GOT3 (cell line): Measurements from ENCODE around the gene MAP3K13.
"Not testable (repeated sequence)": the region's sequence is repeated elsewhere in the genome, so short reads cannot be mapped to it uniquely, and the experiment has no call there.

Experiments
- DNase-seq: peaks from one replicate; lab custom pipeline; 2025; ENCODE audit warnings: mixed read lengths; lab: John Stamatoyannopoulos, UW

MAP3K13 gene

DNA sequence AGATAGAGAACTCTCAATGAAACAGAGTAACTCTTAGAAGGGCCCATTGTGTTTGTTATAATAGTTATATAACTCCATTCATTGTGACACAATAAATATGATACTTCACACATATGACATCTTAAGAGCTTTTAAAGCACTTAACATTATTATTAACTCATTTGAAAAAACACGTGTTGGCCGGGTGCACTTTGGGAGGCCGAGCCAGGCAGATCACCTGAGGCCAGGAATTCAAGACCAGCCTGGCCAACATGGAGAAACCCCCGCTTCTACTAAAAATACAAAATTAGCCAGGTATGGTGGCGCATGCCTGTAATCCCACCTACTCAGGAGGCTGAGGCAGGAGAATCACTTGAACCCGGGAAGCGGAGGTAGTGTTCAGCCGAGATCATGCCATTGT is 88.5 kb downstream of the MAP3K13 start:
- not testable (repeated sequence) for DNase-seq

DNA sequence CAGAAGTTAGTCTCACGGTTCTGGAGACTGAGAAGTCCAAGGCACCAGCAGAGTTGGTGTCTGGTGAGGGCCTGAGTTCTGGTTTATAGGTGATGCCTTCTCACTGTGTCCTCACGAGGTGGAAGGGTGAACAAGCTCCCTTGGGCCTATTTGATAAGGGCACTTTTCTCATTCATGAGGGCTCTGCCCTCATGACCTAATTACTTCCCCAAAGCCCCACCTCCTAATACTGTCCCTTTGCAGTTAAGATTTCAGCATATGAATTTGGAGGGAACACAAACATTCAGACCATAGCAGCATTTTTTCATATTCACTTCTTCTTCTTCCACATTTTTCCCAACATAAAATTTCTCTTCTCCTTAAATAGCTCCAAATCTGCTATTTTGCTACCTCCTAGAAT is 94.4 kb downstream of the MAP3K13 start:
- no peak for DNase-seq

DNA sequence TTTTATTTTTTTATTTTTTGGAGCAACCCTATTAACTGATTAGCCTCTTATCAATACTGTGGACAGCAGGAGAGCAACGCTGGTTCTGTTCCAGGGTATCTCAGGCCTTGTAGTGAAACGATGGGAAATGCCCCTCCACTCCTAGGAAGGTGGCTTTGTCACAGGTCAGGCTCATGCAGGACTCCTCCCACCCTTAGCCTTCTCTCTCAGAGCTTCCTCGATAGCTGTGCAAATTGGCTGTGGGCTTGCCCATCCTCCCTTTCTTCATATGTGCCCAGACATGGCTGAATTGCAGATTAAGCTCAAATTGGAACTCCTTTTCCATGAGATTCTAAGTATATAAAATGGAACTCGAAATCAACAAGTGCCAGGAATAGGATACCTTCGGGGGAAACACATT is 97.4 kb downstream of the MAP3K13 start:
- DNase-seq = no peak

DNA sequence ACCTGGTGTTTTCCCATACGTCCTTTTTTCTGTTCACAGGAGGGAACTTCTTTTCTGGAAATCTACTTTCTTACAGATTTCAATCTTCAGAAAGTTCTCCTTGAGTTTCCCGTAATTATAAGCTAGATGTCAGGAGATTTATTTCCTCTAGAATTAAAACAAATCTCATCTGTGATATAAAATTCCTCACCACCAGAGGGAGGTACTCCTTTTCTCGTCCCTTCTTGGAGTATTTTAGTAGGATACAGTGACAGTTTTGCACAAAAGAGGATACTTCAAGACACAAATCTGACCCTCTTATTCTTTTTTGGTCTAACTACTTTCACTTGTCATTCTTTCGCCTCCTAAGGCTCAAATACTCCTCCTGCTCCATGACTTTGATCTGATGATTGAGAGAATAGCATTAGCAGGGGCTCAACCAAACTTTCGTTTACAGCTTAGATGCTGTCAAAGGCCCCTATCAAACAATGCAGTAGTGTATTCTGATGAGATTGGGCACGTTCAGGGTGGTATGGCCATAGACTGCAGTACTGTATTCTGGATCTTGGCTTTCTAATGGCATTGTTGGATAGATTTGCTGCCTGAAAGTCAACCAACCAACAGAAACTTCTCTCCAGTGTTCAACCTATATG is 97.9 kb downstream of the MAP3K13 start:
- DNase-seq = no peak

DNA sequence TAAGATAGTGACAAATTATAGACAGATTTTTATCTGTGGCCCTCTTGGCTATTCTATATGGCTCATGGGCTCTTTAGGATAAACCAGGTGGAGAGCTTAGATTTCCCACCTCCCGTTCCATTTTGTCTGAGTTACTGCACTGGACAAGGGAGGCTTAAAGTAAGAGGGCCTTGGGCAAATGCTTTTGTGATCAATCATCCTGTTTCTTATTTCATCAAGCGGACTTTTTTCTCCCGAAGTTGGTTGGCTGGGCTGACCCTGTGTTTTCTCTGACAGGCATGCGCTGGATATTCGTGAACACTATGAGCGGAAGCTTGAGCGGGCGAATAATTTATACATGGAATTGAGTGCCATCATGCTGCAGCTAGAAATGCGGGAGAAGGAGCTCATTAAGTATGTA is 102.5 kb downstream of the MAP3K13 start:
- no peak for DNase-seq

DNA sequence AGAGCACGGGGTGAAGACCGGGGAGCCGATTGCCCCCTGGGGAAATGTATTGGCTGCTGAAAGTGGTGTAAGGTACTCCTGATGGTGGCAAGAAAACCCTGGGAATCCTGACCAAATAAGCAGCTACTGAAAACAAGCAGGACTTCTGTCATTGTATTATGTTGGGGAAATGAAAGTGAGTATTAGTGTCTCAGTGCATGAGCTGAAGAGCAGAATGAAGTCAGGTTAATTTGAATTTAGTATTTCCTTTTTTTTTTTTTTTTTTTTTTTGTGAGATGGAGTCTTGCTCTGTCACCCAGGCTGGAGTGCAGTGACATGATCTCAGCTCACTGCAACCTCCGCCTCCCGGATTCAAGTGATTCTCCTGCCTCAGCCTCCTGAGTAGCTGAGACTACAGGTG is 103.2 kb downstream of the MAP3K13 start:
- DNase-seq = not testable (repeated sequence)

DNA sequence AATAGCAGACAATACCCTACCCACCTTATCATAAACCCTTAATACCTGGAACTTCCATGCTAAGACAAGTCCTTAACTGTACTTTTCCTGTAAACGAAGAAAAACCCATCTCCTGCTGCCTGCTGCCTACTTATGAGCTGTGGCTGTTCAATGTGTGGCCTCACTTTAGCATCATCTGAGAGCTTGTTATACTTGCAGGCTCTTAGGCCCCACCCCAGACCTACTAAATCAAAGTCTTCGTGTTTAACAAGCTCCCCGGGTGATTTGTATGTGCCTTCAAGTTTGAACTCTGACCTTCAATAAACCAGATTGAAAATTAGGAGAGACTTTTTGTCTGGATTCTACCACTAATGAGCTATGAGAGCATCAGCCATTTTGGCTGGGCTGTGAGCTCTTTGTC is 106.6 kb downstream of the MAP3K13 start:
- DNase-seq = no peak

DNA sequence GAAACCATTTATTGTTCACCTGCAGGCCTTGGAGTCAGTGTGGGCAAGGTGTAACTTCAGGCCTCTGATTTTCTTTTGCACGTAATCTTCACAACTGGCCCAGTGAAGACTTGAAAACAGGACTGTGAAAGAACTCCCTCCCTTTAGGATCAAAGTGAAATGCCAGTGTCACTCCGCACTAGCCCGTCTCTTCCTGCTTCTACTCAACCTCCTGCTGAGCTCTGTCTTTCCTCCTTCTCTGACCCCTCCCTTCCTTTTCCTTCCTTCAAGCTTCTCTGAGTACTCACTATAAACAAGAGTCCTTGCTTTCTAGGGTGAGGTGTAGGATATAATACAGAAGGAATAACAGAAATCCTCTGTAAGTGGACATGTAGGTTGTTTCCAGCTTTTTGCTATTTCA is 107.4 kb downstream of the MAP3K13 start:
- DNase-seq = no peak

DNA sequence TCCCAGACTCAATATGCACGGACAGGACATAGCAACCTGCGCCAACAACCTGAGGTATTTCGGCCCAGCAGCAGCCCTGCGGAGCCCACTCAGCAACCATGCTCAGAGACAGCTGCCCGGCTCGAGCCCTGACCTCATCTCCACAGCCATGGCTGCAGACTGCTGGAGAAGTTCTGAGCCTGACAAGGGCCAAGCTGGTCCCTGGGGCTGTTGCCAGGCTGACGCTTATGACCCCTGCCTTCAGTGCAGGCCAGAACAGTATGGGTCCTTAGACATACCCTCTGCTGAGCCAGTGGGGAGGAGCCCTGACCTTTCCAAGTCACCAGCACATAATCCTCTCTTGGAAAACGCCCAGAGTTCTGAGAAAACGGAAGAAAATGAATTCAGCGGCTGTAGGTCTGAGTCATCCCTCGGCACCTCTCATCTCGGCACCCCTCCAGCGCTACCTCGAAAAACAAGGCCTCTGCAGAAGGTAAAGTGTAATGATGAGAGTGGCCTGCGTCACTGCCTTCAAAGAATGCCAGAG is 110.4 kb downstream of the MAP3K13 start:
- DNase-seq = no peak

DNA sequence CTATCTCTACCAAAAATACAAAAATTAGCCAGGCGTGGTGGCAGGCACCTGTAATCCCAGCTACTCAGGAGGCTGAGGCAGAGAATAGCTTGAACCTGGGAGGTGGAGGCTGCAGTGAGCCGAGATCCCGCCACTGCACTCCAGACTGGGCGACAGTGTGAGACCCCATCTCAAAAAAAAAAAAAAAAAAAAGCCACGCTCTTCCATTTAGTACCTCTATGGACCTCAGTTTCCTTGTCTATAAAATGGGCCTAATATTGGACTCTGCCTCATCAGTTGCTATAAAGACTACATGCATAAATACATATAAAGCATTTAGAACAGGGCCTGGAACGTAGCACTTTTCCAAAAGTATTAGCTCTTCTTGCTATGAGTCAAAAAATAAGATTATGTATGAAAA is 112.0 kb downstream of the MAP3K13 start:
- not testable (repeated sequence) for DNase-seq

DNA sequence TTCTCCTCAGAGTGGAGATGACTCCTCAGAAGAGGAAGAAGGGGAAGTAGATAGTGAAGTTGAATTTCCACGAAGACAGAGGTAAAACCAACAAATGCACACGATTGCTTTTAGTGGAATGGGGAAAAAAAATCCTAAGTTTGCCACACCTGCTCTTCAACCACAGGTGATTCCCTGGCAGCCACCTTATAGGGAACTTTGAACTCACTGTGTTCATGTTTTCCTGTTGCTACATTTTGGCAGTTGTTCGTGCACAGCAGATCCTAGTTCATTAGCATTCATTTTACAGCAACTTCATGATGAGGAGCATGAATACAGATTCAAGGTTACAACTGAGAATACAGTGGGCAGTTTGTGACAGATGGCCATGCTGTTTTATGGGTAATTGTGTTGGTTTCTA is 114.4 kb downstream of the MAP3K13 start:
- DNase-seq = no peak

DNA sequence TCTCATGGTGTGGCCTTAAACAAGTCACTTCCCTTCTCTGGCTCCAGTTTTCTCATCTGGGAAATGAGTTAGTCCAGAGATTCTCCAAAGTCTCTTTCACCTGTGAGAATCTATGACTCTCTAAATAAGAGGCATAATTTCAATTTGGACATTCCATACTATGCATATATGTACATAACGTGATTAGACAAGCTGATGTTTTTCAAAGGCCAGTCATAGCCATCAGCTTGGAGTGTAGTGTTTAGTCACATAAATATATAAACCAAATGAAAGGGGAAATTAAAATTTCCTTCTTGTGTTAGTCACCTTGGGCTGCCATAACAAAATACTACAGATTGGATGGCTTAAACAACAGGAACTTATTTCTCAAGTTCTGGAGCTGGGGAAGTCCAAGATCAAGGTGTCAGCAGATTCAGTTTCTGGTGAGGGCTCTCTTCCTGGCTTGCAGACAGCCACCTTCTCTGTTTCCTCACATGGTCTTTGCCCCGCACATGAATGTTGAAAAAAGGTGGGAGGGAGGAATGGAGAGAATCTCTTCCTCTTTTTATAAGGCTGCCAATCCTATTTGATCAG is 116.5 kb downstream of the MAP3K13 start:
- no peak for DNase-seq

DNA sequence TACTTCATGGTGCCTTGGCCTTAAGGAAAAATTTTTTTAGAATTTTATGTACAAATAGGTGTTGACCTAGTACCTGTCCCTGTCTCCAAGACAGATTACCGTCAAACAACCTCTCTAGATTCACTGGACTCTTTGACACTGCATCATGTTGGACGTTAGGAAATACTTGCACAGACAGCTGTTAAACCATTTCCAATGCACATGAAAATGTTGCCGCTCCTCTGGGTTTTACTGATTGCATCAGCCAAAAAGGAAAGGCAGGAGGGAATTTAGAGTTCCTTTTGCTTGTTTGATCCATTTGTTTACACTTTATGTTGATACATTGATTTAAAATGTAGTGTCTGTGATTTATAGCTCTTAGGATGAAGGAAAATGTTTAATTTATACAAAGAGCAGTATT is 121.4 kb downstream of the MAP3K13 start:
- no peak for DNase-seq

DNA sequence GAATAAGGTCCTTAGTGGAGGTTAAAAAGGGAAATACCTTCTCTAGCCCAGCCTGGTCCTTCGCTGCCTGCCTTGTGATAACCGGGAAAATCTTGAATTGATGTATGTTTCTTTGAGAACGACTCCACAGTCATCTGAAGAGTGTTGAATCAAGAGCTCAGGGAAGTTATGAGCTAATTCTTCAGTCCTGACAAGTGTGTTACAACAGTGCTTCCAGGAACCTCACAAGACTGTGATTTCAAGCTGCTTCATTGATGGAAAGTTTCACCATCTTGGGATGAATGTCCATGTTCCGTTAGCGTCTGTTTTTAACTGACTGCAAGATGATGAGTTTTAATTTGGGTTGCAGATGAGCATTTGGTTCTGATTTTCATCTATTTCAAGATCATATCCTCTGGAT is 123.5 kb downstream of the MAP3K13 start:
- DNase-seq = no peak

DNA sequence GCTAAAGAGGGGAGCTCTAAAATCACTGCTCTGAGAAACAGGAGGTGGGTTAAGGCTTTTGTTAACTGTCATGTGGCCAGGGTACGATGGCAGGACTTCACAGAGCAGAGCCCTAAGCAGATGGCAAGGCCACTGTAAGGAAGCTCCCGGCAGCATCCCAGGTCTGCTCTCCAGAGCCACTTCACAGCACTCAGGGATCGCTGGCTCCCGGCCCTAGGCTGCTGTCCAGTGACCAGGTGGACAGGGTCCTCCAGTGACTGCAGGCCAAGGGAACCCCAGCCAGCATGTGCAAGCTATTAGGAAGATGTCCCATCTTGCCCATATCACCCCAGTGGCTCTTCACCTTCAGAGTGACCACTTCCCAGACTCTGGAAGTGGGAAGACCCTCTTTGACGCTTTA is 125.5 kb downstream of the MAP3K13 start:
- DNase-seq = no peak

DNA sequence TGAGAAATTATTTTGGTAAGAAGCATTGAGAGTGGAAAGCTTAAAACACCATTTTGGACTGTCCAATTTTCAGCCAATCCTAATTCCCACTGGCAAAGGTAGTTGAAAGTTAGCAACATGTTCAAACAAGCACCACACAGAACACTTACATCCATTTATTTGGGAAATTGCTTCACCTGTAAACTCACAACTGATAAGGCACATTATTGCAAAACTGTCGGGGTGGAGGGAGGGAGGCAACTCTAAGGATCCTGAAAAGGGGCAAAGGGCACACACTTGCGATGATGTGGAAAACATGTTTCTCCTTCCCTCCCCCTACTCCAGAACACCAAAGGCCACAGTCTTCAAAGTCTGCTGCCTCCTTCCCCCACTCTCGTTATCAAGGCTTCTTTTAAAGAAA is 126.5 kb downstream of the MAP3K13 start:
- DNase-seq = no peak

DNA sequence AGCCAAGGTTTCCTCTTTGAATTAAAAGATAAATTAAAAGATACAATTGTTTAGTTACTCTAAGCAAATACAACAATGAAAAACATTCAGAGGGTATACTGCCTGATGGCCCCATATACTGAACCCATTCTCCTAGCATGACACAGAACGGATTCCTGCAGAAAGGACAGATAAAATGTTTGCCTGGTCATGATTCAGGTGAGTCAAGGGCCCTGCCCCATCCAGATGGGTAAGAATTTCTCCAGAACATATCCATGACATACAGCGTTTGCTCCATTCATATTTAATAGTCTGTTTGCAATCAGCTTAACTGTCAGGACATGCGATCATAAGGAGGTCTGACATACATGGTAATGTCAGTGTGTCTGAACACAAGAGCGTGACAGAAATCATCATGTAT is 127.3 kb downstream of the MAP3K13 start:
- no peak for DNase-seq

DNA sequence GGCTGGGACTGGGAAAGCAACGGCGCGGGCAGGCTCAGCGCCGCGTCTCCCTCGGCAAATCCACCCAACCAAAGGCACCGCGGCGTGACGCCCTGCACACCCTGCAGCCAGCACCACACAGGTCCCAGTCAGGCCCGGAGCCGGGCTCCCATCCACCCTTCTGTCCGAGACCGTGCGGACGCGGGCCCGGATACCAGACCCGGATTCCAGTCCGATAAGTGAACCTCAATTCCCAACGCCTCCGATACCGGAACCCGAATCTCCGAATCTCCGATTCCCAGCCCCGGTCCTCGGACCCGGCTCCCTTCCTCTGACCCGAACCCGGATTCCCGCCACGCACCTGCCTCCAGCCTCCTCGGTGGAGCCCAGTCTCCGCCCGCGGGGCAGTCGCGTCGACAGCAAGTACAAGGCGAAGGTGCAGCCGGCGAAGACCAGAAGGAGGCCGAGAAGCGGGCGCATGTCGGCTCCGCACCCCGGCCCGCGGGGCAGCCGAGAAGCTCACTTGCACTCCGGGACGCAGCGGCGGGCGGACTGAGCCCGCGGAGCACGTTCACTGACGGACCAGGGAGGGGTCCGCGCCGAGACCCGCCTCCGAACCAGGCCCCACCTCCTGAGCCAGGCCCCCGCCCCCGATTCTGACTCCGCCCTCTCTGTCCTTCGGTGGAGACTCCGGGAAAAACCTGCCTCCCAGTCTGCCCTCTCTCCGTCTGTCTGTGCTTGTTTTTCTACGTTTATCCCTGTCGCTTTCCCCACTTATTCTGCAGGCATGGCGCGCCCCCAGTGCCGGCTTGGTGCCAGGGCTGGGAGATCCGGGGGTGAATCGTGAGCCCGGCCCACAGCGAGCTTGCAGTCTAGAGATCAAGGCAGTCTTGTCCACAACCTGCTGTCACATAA is 135.8 kb downstream of the MAP3K13 start, which contains the start of gene TMEM41A:
TMEM41A (minus strand) TSS at position 533 of the 894 bp plus-strand sequence; CDS start at position 459, 74 bp downstream.
- DNase-seq = peak; percentile 91

DNA sequence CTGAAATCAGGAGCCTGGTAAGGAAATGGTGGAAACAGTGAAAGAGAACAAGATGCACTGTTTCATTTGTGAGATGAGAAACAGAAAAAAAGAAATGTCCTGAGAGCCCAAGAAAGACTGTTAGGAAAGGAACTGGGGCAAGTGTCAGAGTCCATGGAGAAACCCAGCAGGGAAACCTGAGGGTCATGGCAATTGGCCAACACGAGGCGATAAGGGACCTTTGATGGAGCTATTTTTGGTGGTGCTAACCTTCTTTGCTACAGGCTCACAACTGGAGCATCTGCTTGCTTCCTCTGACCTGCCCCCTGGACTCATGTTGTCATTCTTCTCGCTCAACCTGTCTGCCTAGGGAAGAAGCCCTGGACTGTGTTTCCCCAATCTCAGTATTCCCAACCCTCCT is 140.1 kb downstream of the MAP3K13 start:
- DNase-seq = no peak

DNA sequence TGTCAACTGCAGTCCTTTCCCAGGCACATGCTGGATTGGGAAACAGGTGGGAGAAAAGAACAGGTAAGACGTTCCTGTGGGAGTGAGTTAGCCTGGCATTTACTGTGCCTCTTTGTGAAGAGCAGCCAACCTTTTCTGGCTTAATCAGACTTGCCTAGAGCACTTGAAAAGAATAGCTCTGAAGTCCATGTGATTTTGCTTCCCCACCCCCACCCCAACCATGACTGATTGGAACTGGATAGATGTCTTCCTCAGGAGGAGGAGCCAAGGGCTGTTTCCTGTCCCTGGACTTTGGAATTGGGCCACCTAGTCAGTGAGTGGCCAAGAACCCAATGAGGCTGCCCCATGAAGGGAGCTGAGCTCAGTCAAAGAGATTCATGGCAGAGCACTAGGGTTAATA is 140.6 kb downstream of the MAP3K13 start:
- no peak for DNase-seq

DNA sequence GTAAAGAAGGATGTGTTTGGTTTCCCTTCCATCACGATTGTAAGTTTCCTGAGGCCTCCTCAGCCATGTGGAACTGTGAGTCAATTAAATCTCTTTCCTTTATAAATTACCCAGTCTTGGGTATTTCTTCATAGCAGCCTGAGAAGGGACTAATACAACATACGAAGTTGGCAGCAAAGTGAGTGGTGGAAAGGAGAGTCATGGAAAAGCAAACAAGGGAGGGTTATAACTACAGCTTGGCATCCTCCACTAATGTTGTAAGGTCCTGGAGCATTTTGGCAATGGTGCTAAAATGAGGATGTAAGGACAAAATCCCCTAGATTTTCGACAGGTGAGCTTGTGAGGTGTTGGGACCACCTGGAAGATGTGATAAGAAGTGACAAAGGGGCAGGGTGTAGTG is 141.7 kb downstream of the MAP3K13 start:
- DNase-seq = no peak

DNA sequence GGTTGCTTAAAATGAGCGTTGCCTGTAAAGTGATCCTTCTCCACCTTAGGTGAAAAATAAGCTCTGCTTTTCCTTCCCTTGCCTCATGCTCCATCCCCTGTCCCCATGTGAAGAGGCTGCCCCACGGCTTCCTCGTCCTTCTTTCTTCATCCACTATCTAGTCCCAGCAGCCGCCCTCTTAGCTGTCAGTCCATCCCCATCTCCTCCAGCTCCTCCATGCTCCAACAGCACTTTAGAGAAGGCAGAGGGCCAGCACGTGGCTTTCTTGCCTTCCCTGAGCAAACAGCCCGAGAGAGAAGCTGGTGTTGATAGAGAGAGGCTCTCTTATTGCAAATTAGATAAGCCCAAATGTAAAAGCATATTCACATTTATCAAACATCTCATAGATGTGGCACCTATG is 144.9 kb downstream of the MAP3K13 start:
- DNase-seq = no peak
